Measurements from ENCODE around the gene FOXRED2. TPM values are rescaled to one million over a fixed set of nuclear protein-coding genes. Genes with fewer than 3 reads are reported as not detected.

Gene FOXRED2
- total and polyA plus RNA-seq, 2 experiments from 2014 or later: 11.5 to 38.3 TPM

DNA sequence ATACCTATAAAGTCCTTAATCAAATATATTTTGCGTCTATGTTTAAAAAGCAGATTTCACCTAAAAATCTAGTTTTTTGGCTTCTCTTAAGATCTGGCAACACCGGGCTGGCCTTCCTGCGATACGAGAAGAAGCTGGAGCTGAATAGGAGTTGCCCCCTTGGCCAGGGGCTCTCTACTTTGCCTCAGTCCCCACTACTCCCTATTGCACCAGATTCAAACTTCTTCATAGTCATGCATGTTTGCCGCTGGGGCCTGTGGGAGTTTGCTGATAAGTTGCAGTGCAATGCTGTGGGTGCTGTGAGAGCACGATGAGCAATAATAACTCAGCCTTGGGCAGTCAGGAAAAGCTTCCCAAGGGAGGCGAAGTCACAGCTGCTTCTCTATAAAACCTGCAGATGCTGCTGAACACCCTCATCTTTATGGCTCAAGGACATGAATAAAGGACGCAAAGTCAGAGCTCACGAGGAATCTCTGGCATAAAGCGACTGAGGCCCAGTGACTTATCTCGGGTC lies 37.3 kb upstream of the FOXRED2 start (continued):
- TF ChIP-seq ZNF331 (CRISPR knock-in tag; IDR thresholded peaks at IDR 0.05; ENCODE audit: low read depth): no peak

DNA sequence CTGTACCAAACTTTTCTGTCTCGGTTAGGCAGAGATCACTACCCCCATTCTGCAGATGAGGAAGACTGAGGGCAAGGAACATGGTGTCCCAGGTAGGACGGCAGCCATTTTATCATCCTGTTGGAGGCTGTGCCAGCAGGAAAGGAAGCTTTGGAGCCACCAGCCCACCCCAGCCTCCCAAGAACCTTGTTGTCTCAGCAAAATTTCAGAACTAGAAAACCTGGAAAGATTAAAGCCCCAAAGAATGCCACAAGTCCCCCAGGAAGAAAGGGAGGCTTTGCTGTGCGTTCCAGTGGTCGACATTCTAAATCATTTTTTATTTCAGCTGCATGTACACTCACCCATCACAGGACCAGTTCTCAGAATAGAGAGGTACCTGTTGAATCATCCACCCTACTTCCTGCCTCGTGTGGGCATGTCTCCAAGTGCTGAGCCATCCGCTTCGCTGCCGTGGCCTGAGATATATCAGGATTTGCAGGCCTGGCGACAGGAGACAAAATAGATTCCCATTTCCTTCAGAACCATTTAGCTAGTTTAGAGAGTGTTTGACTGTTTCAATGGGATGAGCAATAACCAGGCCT lies 35.1 kb upstream of the FOXRED2 start:
- Mint-ChIP-seq H3K4me3 (no peak overlapping the region), H3K27me3 (ENCODE audit: insufficient read depth, low read depth, poor library complexity) (peaks cover 14% of the 10 kb centered on the region), H3K9me3 (no peaks in the 10 kb centered on the region), H3K4me1 (peaks cover 9% of the 10 kb centered on the region; the same call in 2 of the 3 replicates), H3K27ac (no peak overlapping the region), H3K36me3 (ENCODE audit: low read depth) (no peaks in the 10 kb centered on the region)
- Histone ChIP-seq H3K27ac (ENCODE audit: low read depth) (no peak overlapping the region), H3K4me2 (no peak overlapping the region), H3K79me2 (replicated peaks; ENCODE audit: insufficient read depth) (no peaks in the 10 kb centered on the region), H3F3A (replicated peaks; ENCODE audit: low read depth) (0 out of 2 replicates have a peak, but pooled peaks cover 3% of the 10 kb centered on the region), H3K4me3 (no peak overlapping the region), H3K4me1 (ENCODE audit: insufficient read depth) (peaks cover 6% of the 10 kb centered on the region), H4K20me1 (replicated peaks; ENCODE audit: insufficient read depth) (no peaks in the 10 kb centered on the region), H3K27me3 (ENCODE audit: insufficient read depth) (no peaks in the 10 kb centered on the region), H3K9me2 (ENCODE audit: insufficient read depth) (no peaks in the 10 kb centered on the region), H2AFZ (peak overlapping the region; percentile 73; the same call in 1 of the 2 replicates), H3K36me3 (ENCODE audit: insufficient read depth) (no peaks in the 10 kb centered on the region)
- ATAC-seq: no peak
- no peak for TF ChIP-seq ZNF114 (CRISPR knock-in tag; IDR thresholded peaks at IDR 0.05)
- TF ChIP-seq, protein P1, sequence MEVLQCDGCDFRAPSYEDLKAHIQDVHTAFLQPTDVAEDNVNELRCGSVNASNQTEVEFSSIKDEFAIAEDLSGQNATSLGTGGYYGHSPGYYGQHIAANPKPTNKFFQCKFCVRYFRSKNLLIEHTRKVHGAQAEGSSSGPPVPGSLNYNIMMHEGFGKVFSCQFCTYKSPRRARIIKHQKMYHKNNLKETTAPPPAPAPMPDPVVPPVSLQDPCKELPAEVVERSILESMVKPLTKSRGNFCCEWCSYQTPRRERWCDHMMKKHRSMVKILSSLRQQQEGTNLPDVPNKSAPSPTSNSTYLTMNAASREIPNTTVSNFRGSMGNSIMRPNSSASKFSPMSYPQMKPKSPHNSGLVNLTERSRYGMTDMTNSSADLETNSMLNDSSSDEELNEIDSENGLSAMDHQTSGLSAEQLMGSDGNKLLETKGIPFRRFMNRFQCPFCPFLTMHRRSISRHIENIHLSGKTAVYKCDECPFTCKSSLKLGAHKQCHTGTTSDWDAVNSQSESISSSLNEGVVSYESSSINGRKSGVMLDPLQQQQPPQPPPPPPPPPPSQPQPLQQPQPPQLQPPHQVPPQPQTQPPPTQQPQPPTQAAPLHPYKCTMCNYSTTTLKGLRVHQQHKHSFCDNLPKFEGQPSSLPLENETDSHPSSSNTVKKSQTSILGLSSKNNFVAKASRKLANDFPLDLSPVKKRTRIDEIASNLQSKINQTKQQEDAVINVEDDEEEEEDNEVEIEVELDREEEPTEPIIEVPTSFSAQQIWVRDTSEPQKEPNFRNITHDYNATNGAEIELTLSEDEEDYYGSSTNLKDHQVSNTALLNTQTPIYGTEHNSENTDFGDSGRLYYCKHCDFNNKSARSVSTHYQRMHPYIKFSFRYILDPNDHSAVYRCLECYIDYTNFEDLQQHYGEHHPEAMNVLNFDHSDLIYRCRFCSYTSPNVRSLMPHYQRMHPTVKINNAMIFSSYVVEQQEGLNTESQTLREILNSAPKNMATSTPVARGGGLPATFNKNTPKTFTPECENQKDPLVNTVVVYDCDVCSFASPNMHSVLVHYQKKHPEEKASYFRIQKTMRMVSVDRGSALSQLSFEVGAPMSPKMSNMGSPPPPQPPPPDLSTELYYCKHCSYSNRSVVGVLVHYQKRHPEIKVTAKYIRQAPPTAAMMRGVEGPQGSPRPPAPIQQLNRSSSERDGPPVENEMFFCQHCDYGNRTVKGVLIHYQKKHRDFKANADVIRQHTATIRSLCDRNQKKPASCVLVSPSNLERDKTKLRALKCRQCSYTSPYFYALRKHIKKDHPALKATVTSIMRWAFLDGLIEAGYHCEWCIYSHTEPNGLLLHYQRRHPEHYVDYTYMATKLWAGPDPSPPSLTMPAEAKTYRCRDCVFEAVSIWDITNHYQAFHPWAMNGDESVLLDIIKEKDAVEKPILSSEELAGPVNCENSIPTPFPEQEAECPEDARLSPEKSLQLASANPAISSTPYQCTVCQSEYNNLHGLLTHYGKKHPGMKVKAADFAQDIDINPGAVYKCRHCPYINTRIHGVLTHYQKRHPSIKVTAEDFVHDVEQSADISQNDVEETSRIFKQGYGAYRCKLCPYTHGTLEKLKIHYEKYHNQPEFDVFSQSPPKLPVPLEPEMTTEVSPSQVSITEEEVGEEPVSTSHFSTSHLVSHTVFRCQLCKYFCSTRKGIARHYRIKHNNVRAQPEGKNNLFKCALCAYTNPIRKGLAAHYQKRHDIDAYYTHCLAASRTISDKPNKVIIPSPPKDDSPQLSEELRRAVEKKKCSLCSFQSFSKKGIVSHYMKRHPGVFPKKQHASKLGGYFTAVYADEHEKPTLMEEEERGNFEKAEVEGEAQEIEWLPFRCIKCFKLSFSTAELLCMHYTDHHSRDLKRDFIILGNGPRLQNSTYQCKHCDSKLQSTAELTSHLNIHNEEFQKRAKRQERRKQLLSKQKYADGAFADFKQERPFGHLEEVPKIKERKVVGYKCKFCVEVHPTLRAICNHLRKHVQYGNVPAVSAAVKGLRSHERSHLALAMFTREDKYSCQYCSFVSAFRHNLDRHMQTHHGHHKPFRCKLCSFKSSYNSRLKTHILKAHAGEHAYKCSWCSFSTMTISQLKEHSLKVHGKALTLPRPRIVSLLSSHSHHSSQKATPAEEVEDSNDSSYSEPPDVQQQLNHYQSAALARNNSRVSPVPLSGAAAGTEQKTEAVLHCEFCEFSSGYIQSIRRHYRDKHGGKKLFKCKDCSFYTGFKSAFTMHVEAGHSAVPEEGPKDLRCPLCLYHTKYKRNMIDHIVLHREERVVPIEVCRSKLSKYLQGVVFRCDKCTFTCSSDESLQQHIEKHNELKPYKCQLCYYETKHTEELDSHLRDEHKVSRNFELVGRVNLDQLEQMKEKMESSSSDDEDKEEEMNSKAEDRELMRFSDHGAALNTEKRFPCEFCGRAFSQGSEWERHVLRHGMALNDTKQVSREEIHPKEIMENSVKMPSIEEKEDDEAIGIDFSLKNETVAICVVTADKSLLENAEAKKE (CRISPR knock-in tag; IDR thresholded peaks at IDR 0.05): no peak
- no peak for DNase-seq (ENCODE audit: low spot score)

Measured in GM23338 (cell line).